WERI-Rb-1 (cell line): ENCODE measurements around the gene OR52D1.

ENCODE experiments used
- DNase-seq: peaks from one replicate; pipeline ENCODE4 v3.0.0-alpha.2; 2020
- H3K27ac ChIP-seq: fragments of 250-450 bp; sonication (Bioruptor Pico); 2 replicates; pipeline ENCODE4 v1.5.1; 2020; ENCODE audit warnings: mild to moderate bottlenecking, moderate library complexity
- H3K27me3 ChIP-seq: fragments of 250-450 bp; sonication (Bioruptor Pico); 2 replicates; pipeline ENCODE4 v1.5.1; 2021; ENCODE audit warnings: mild to moderate bottlenecking, low read depth, moderate library complexity; ENCODE audit not compliant: insufficient read depth, severe bottlenecking
- H3K36me3 ChIP-seq: fragments of 250-450 bp; sonication (Bioruptor Pico); 2 replicates; pipeline ENCODE4 v1.5.1; 2020; ENCODE audit warnings: mild to moderate bottlenecking, moderate library complexity
- H3K4me3 ChIP-seq: 2 replicates; pipeline ENCODE4 v1.5.1; 2011; ENCODE audit warnings: low read depth, mild to moderate bottlenecking, control low read depth, low read length
- H3K9me3 ChIP-seq: fragments of 250-450 bp; sonication (Bioruptor Pico); 2 replicates; pipeline ENCODE4 v1.5.1; 2021; ENCODE audit warnings: mild to moderate bottlenecking, moderate library complexity; ENCODE audit not compliant: severe bottlenecking
- TF ChIP-seq, protein P1 (sequence below): IDR thresholded peaks from 2 replicates; pipeline ENCODE4 v1.5.1; 2011; ENCODE audit warnings: low read depth, mild to moderate bottlenecking, control low read depth, inconsistent platforms, low read length

Gene OR52D1

GRCh38 chr11:5460983-5461621, 27.4 kb upstream of the OR52D1 start:
- no peak overlapping the region for H3K4me3 ChIP-seq
- no peak for DNase-seq
- peaks cover 23% of the 10 kb centered on the region for H3K27me3 ChIP-seq
- no peak overlapping the region for H3K27ac ChIP-seq
- no peaks in the 10 kb centered on the region for H3K36me3 ChIP-seq
- TF ChIP-seq, protein P1, sequence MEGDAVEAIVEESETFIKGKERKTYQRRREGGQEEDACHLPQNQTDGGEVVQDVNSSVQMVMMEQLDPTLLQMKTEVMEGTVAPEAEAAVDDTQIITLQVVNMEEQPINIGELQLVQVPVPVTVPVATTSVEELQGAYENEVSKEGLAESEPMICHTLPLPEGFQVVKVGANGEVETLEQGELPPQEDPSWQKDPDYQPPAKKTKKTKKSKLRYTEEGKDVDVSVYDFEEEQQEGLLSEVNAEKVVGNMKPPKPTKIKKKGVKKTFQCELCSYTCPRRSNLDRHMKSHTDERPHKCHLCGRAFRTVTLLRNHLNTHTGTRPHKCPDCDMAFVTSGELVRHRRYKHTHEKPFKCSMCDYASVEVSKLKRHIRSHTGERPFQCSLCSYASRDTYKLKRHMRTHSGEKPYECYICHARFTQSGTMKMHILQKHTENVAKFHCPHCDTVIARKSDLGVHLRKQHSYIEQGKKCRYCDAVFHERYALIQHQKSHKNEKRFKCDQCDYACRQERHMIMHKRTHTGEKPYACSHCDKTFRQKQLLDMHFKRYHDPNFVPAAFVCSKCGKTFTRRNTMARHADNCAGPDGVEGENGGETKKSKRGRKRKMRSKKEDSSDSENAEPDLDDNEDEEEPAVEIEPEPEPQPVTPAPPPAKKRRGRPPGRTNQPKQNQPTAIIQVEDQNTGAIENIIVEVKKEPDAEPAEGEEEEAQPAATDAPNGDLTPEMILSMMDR = no peak
- peaks cover 15% of the 10 kb centered on the region for H3K9me3 ChIP-seq

DNA sequence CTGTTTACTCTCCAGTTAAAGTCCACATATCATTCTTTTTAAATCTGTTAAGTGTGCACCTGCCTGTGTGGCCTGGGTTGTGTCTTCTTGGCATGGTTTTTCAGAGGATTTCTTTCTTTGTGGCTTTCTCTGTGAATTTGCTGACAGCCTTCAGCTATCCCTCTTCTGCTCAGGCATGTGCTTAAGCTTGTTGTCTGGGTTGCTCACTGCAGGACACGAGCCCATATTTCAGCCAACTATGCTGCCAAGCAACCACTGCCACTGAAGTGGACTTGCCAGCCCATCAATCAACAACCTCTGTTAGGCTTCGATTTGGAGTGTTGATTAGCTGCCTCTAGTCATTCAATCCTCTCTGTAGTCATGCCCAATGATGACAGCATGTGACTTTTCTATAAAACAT, 21.0 kb upstream of the OR52D1 start:
- DNase-seq = no peak
- H3K27me3 ChIP-seq = no peaks in the 10 kb centered on the region
- H3K9me3 ChIP-seq = no peaks in the 10 kb centered on the region
- TF ChIP-seq, protein P1 = no peak
- no peak overlapping the region for H3K27ac ChIP-seq
- H3K36me3 ChIP-seq = no peaks in the 10 kb centered on the region
- no peak overlapping the region for H3K4me3 ChIP-seq

GRCh38 chr11:5473921-5474320, 14.6 kb upstream of the OR52D1 start:
- Histone ChIP-seq H3K36me3 (no peaks in the 10 kb centered on the region), H3K27me3 (no peaks in the 10 kb centered on the region), H3K9me3 (no peaks in the 10 kb centered on the region), H3K4me3 (no peak overlapping the region), H3K27ac (no peak overlapping the region)
- DNase-seq = no peak
- TF ChIP-seq, protein P1 = no peak

GRCh38 chr11:5476186-5476819, 12.2 kb upstream of the OR52D1 start:
- Histone ChIP-seq H3K4me3 (no peak overlapping the region), H3K9me3 (no peaks in the 10 kb centered on the region), H3K27ac (no peak overlapping the region), H3K27me3 (no peaks in the 10 kb centered on the region), H3K36me3 (no peaks in the 10 kb centered on the region)
- TF ChIP-seq, protein P1 = peak; percentile 76
- DNase-seq = peak; percentile 54

DNA sequence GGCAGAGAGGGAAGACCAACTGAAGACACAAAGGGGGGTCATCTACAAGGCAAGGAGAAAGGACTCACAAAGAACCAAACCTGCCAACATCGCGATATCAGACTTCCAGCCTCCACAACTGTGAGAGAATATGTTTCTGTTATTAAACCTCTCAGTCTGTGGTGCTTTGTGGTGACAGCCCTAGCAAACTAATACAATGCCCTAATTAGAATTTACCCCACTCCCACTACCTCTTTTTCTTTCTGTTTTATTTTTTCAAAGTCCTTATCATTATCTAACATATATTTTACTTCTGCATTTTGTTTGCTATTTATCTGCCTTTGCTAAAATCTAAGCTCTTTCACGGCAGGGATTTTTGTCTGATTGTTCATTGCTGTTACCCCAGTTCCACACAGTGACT, 2.5 kb upstream of the OR52D1 start:
- no peaks in the 10 kb centered on the region for H3K9me3 ChIP-seq
- DNase-seq = no peak
- no peak overlapping the region for H3K4me3 ChIP-seq
- no peak overlapping the region for H3K27ac ChIP-seq
- H3K36me3 ChIP-seq = no peaks in the 10 kb centered on the region
- no peaks in the 10 kb centered on the region for H3K27me3 ChIP-seq
- TF ChIP-seq, protein P1 = no peak
